ENCODE measurements around the gene DNM3.

Gene DNM3

DNA sequence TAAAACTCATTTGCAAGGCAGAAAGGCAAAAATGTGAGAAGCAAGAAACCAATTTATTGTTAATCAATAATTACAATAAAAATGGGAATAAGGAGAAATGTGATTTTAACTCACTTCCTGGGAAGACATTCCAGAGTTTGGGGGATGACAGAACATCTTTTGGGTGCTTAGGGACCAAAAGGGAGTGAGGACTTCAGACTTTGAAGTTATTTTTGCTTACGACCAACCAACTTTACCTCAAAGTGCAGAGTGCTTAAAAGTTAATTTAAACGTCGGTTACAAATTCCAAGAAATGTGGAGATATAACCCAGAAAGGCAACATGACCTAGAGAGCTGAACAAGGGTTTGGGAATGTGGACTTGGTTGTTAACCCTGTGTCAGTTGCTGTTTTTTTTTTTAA lies 344.7 kb downstream of the DNM3 start:
- DNase-seq = no peak

DNA sequence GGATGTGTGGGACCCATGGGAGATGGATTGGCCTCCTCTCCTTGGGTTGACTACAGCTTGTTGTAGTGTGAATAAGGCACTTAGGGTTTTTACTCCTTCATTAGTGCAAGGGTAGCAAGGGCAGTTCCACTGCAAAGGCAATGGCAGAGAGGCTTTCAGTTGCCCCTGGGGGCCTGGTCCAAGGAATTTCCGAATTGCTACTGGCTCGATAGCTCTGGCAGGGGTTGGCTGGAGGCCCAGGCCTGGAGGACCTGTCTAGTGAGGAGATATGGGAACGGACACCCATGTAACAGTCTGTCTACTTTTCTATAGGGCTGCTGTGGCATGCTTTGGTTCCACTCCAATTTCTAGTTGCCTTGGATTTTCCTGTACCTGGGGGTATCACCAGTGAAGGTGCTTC lies 360.3 kb downstream of the DNM3 start:
- no peak for DNase-seq

DNA sequence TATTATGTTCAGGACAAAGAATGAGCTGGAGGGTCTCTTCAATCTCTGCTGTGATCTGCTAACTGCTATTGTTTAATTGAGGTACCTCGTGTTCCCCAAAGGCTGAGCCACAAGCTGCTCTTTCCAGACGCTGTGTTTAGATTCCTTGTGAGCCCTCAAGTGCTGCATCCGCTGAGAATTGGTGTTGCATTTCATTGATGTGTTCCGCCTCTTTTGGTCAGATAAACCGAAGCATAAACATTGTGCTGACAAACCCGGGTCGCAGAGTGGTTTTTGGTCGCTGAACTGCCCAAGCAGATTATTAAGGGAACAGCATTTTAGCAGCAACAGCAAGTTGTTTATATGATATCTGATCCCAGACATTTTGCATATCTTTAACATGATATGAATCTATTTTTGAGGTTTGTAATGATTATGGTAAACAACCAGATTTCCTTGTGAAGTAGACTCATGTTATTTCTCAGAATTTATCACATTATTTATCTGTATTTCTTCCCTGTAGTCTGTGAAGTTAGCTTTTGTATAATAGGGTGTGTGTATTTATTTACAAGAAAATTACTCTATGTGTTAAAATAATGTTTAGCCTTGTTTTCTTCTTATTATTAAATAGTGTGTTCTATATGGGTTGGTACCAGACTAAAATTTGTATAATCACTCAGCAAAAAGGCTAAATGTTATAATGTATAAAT lies 362.0 kb downstream of the DNM3 start:
- no peak for DNase-seq

DNA sequence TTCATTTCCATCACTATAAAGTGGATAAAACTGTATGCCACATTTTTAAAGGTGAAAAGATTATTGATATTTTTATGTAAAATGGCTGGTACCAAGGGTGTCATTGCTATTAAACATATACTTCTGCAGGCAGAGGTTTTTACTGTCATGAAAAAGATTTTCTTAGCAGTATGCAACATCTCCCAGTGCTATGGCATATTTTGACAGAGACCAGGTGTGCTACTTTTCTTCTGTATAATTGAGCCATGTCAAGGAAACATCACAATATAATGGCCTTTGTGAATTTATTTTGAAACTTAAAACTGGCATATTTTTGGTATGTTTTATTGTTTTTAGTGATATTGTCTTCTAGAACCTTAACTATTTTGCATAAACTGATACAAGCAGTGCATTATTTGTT lies 362.6 kb downstream of the DNM3 start:
- DNase-seq = no peak

DNA sequence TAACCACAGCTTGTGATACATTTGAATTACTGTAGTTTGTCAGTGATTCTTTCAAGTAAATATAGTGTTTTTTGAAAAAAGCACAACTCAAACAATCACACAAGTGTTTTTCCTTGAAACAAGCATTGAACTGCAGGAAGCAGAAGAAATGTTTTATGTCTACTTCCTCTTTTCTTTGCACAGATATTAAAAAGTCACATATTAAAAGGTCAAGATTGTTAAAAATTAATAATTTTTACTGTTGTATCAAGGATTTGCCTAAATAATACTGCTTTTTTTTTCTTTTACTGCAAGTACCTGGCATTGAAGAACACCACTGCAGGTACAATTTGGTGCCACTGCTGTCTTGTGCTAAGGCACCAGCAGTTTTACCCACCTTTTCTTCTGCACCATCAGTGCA lies 365.0 kb downstream of the DNM3 start:
- no peak for DNase-seq

DNA sequence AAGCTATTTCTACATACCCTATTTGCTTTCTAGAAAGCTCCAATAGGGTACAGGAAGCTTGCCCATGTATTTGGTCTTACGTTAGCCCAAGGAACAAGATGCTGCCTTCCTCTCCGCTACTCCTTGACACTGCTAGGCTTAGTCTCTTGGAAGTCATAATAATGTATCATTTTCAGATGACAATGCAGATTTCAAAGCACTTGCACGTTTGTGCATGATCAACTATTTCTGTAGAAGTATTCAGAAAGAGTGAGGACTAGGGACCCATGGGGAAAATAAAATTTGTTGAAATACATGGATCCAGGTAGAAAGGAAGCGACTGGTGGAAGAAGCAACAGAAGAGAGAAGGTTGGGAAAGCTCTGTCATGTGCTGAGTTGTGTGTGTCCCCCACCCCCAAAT lies 367.3 kb downstream of the DNM3 start:
- no peak for DNase-seq

DNA sequence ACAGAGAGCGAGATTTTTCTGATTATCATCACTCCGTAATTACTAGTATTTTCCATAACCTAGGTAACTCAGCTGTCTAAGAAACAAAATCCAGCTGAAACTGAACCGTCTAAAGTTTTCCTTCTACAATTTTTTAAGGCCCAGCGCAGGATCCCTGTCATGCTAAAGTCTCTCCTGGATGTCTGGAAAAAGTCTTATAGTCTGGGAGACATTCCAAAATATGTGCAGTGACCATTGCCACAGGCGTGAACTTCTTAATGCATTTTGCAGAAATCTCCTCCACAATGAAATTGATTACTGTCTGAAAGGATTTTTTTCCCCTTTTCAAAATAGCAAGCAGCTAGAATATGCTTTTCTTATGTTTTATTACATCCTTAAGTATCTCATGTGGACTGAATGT lies 369.9 kb downstream of the DNM3 start:
- DNase-seq = no peak

DNA sequence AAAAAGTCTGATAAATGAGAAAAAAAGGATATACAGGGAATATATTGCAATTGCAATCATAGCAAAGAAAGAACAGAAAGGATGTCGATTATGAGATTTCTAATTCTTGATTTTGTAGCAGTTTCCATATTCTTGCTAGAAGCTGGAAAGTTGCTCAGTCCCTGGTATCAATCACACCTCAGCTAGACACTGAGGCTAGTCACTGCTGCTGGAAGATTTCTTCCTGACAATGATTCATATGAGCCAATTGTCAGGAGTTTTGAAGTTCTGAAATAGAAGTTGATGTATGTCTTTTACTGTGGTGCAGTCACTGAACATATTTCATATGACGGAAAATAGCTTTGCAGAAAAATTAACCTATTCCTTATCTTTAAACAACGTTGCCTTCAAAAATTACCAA lies 370.8 kb downstream of the DNM3 start:
- no peak for DNase-seq

DNA sequence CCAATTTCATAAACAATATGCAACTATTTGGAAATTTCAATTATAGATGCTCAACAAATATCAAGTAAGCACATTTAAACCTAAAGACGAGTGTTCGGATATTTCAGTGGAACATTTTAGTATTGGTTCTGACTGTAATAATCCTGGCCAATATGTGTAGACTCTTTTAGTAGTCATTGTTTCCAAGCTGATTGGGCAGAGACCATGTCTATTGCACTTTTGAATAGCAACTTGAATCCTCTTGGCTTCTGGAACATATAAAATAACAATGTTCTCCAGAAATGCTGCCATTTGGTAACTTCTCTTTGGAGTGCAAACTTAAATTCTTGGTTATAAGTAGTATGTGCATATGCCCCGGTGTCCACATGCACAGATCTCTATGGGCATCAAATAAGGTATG lies 373.7 kb downstream of the DNM3 start:
- no peak for DNase-seq

DNA sequence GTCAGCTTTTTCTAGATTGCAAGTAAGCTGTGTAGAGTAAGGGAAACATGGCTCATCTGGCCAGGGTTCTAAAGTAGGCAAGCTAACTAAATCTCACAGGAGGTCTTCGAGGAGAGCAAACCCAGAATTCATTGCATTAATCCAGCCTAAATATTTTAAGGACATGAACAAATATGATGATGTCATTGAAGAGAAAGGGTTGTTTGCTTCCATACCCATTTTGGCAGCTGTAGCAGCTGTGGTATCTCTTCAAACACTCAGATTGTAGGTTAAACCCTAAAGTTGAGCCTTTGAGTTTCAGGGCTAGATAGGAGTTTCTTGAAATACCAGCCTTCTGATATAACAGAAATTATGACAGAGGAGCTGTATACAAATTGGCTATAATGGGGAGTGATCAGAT lies 378.7 kb downstream of the DNM3 start:
- DNase-seq = no peak

DNA sequence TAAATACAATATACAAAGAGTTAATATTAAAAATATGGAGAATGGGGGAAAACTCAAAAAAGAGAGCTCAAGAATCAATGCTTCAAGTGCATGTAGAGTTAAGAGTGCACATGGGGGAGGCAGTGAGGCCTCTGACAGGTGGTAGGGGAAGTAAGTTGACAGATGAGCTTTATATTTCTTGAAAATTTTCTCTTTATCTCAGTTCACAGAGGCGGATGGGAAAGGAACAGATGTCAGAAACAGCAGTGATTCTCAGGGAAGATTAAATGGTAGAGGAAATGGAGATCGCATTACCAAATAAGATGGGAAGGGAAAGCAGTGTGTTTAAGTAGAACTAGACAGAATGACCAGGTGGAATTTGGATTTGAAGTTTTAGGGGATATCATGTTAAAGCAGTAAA lies 379.1 kb downstream of the DNM3 start:
- no peak for DNase-seq

DNA sequence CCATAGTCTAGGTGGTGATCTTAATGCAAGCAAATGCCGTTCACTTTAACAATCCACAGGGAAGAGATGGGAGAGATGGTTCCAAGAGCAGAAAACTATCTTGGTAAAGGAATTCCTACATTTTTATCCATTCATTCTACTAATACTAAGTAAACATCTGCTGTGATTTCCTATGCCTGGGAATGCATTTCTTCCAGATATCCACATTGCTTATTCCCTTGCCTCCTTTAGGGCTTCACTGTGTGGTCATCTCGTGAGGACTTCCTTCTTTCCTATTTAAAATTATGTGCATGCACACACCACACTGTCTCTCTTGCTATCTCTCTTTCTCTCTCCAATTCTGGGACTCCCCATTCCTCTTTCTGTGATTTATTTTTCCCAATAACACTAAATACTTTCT lies 380.1 kb downstream of the DNM3 start:
- DNase-seq = no peak

DNA sequence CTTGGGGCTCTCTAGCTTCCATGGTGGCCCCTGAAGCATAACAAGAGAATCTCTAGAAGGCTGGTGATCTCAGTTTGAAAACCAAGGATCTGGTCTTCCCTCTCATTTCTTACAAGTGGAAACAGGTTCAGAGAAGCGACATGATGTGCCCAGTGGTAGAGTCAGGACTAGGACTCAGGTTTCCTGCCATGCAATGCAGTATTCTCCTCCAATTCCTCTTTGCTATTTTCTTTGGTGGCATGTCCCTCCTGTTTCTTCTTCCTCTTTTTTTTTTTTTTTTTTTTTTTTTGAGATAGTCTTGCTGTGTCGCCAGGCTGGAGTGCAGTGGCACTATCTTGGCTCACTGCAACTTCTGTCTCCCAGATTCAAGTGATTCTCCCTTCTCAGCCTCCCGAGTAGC lies 383.6 kb downstream of the DNM3 start:
- DNase-seq = no peak

DNA sequence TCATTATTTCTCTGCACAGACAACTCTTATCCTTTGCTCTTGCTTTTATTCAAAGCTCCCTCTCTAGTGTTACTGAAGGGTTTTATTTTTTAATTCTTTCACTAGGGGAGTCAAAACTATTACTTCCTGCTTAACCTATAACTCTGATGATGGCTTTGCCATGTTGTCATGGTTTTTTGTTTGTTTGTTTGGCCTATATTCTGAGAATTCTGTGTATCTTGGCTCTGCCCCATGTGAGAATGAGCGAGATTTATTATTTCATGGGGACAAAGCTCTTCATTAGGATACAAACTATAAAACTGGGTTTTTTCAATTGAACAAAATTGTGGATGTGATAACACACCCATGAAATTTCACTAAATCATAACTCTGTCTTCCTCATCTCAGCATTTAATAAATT lies 388.6 kb downstream of the DNM3 start:
- no peak for DNase-seq

DNA sequence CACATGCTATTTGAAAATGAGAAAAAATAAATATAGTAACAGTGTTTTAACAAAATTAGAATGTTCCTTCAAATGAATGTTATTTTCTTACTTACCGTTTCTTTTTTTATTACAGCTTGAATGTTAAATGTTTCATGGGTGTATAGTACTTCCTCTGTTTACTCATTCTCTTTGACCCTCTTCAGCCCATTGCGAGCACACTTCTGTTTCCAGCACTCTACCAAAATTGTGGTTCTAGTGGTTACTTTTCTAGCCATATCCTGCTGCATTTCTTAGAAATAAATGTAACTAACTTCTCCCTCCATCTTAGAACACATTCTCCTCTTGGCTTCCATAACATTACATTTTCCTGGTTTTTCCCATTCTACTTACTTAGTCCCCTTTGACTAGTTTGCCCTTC lies 389.2 kb downstream of the DNM3 start:
- no peak for DNase-seq

DNA sequence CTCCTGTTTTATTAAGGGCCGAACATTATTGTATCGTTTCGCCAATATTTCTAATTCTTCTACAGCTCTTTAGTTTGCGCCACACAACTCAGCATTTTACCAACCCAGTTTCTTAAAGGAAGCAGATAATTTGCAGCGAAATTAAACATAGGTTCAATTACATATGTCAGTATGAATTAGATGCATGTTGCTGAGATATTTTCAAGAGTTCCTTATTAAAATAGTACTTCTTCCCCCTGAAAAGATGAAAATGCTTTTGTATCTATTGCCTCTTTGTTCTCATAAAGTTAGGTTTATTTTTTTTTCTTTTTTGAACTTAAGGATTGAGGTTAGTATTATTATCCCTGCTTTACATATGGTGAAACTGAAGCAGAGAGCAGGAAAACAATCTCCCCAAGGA lies 395.7 kb downstream of the DNM3 start:
- DNase-seq = no peak

DNA sequence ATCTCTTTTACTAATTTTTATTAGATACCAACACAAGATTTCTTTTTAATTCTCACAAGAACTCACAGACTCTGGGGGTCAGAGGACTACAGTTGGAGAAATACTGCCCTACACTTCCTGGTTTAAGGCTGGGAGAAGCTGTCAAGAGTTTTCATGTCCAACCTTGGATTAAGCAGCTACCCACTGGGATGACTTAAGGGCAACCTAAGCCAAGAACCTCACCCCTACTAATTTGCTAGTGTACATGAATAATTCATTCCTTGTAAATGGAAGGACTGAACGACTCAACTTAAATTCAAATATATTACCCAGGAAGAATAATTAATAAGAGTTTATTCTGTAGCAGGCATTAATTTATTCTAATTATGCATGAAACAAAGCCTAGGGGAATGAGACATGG lies 396.9 kb downstream of the DNM3 start:
- no peak for DNase-seq

DNA sequence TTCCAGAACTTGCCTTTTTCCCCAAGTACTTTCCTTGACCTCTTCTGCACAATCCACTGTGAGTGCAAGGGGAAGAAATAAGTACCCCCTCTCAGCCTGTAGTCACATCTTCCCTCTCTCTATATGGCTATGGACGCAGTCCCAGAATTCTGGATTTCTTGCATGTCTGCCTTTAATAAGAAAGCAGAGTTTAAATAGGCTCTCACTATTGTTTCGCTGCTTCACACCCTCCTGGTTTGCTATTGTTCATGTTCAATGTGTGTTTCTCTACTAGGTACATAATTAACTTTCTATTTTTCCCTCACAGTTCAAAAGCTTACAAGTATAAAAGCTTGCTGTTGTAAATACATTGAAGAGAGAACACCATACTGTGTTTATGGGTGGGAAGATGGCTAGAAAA lies 397.7 kb downstream of the DNM3 start:
- DNase-seq = no peak

DNA sequence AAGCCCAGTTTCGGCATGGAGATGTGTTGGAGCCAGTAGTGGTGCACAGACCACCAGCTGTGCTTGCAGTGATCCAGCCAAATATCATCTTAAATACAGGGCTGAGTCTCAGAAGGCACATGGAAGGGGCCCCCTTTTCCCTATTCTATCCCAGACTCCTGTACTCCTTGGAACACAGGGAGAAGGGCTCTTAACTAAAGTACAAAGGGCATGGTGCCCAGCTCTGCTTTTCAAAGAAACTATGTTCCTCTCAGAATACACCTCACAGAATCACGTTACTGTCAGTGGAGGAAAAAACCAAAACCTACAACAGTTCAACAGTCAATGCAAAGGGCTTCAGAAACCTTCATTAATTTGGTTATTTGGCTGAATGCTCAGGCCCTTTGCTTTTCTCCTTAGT lies 398.6 kb downstream of the DNM3 start:
- DNase-seq = no peak

DNA sequence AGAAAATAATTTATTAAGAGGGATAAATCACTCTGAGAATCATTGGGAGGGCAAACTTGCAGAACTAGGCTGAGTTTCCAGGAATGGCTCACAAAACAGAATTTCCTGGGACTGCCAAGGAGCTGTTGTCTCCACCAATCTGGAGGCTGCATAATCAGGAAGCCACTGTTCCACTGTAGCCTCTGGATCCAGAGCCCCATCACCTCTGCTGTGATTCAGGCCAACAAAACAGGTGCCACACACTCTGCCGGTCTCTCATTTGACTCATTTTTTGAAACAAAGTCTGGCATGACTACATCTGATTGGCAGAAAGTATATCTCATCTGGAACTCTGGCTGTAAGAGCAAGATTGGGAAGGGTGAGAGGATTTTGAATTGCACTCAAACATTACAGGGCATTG lies 400.2 kb downstream of the DNM3 start:
- DNase-seq = no peak

DNA sequence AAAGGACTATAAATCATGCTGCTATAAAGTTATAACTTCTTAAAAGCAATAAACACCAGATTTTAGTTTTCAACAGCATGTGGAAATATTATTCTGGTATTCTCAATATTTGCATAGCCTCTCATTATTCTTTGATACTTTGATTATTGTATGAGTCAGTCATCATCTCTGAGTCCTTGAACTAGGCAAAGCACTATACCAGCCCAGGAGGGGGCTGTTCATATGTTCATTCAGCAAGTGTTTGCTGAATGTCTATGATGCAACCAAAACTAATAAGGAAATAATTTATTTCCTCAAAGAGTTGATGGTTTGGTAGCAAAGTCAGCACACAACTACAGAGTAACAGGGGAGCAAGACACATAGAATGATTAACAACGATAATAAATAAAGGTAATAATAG lies 403.6 kb downstream of the DNM3 start:
- DNase-seq = no peak

DNA sequence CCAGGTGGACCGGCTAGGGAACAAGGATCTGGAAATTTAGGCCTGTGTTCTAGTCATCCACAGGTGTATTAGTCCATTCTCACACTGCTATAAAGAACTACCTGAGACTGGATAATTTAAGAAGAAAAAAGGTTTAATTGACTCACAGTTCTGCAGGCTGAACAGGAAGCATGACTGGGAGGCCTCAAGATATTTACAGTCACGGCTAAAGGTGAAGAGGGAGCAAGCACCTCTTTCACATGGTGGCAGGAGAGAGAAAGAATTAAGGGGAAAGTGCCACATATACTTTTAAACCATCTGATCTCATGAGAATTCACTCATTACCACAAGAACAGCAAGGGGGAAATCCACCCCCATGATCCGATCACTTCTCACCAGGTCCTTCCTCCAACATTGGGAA lies 404.5 kb downstream of the DNM3 start:
- DNase-seq = no peak

DNA sequence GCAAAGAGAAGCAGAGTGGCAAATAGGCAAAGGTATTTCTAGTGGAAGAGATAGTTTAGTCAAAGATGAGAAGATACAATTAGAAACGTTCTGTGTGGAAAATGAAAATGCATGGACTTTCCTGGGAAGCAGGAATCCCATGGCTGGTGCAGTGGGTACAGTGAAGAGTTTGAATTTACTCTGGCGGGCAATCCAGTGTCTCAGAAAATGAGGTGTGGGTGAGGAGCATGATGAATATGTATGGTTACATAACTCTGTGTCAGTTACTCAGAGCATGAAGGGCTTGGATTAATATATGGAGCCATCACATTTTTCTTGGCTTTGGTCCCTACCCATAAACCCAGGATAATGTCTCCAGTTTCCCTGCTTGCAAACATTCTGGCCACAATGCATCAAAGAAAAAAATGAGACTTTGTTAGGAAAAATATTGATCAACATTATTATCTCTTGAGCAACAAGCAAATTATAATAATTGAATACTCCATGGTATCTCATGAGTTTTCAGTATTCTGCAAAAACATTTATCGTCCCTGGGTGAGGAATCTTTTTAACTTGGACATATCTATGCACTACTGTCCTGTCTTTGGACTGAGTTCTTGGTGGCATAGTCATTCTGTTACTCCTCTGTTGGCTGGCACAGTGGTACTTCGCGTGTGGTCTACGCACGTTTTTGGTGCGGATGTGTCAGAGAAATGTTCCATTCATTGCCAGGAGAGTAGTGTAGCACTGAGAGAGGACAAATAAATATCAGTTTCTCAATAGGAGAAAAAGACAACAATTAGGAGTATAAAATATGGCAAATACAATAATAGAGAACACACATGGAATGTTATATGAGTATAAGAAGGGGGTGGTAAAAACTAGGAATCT lies 405.5 kb downstream of the DNM3 start:
- no peak for DNase-seq

DNA sequence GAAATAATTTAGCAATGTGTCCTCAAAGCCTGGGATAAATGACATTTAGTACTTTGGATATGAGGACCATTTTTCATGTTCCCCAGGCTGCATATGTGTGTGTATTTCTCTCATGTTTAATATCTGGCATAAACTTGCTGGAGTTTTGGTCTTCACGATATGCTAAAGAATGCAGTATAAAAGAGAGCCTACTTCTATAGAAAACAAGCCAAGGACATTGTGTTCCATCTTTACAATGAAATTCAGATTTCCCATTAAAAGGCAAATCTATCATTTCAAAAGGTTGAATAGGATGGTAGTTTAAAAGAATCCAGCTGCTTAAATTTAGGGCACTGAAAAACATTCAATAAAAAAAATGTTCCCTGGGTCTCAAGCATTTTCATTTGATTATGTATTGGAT lies 410.2 kb downstream of the DNM3 start:
- DNase-seq = no peak

DNA sequence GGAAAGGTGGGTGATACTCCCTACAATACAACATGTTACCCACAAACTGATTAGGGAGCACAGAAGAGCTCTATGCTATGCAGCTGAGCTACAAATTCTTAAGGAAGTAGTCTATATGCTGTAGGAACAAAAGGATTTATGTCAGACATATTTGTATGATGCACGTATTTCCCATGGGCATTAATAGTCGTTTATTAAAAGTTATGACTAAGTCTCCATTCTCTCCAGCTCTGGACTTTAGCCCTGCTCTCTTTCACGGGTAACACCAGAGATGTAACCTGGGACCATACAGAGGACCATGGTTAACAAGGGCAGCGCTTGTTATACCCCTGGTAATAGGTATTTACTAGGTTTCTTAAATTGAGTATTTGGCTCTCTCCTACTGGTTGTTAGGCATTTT lies 411.0 kb downstream of the DNM3 start:
- DNase-seq = no peak
